Suprapubic skin (tissue), 4 donors: Measurements from ENCODE around the gene FRMD4B. TPM values are rescaled to one million over a fixed set of nuclear protein-coding genes. Genes with fewer than 3 reads are reported as not detected.

Source experiments
- DNase-seq, 2 donors: peaks; one replicate each; pipeline ENCODE4 v3.0.0-alpha.2; 2019; ENCODE audit warnings: low spot score in 2 of 2
- H3K27ac ChIP-seq: fragments of 200-600 bp; sonication (generic); one replicate; pipeline ENCODE4 v1.5.1; 2019
- H3K27me3 ChIP-seq: fragments of 200-600 bp; sonication (generic); one replicate; pipeline ENCODE4 v1.5.1; 2019
- H3K36me3 ChIP-seq: fragments of 200-600 bp; sonication (generic); one replicate; pipeline ENCODE4 v1.5.1; 2019
- H3K4me1 ChIP-seq: fragments of 200-600 bp; sonication (generic); one replicate; pipeline ENCODE4 v1.5.1; 2019
- H3K4me3 ChIP-seq: fragments of 200-600 bp; sonication (generic); one replicate; pipeline ENCODE4 v1.5.1; 2019; ENCODE audit warnings: mild to moderate bottlenecking
- H3K9me3 ChIP-seq: fragments of 200-600 bp; sonication (generic); one replicate; pipeline ENCODE4 v1.5.1; 2019
- EP300 ChIP-seq: sonication (generic); formaldehyde crosslinking; IDR thresholded peaks from one replicate; pipeline ENCODE4 v1.6.1; 2017; ENCODE audit warnings: antibody characterized with exemption
- POLR2A ChIP-seq, 2 donors: fragments of 450-650 bp; IDR thresholded peaks; one replicate each; pipeline ENCODE4 v1.6.1; 2017; ENCODE audit warnings: antibody characterized with exemption in 2 of 2, mild to moderate bottlenecking in 2 of 2, moderate library complexity in 2 of 2
- POLR2AphosphoS5 ChIP-seq, 3 donors: sonication (generic); formaldehyde crosslinking; IDR thresholded peaks; one replicate each; pipeline ENCODE4 v1.6.1; 2017; ENCODE audit warnings: antibody characterized with exemption in 3 of 3
- WGBS: methylation state at CpG from one replicate; pipeline ENCODE4 v1.1.5; 2018; 5-methylcytosine and 5-hydroxymethylcytosine counted together
- total RNA-seq, 4 donors: library from RNA; depleted of rRNA; stranded (reverse); fragments of >200 nt; gene quantifications; one replicate each; pipeline ENCODE4 v1.1.0, GENCODE V29; 2016
- TF ChIP-seq, protein P1 (sequence below), 2 donors: fragments of 200-600 bp in 1 of 2; fragments of 450-650 bp in 1 of 2; sonication (generic) in 1 of 2; IDR thresholded peaks; one replicate each; pipeline ENCODE4 v1.5.1; 2016 to 2019; ENCODE audit warnings: antibody characterized with exemption in 2 of 2, mild to moderate bottlenecking in 1 of 2, moderate library complexity in 1 of 2

FRMD4B gene
- total RNA-seq, 4 donors from 2014 or later, result 53.8 to 75.3 (median 67.8) TPM

DNA sequence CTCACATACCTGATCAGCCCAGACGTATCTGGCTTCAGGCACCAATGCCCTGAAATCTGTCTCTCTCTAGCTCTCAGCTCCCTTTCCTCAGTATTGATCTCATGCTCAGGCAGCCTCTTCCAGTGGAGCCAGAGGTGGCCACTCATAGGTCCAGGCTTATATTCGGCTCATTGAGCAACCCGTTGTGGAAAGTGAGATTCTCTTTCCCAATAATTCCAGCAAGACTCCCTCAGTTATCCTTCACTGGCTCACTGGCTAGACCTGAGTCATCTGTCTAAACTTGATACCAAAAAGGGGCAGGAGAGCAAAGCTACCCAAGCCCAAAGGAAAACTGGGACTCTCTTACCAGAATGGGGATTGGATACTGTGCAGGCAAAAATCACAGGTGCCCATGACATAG, 33.4 kb upstream of the FRMD4B start:
- no peak for DNase-seq
- 75% methylated on average over 3 of the region's 3 CpGs for WGBS
- no peak for TF ChIP-seq POLR2A (IDR thresholded peaks at IDR 0.05)
- no peak for TF ChIP-seq POLR2AphosphoS5 (IDR thresholded peaks at IDR 0.05)
- no peak for TF ChIP-seq EP300
- TF ChIP-seq, protein P1, sequence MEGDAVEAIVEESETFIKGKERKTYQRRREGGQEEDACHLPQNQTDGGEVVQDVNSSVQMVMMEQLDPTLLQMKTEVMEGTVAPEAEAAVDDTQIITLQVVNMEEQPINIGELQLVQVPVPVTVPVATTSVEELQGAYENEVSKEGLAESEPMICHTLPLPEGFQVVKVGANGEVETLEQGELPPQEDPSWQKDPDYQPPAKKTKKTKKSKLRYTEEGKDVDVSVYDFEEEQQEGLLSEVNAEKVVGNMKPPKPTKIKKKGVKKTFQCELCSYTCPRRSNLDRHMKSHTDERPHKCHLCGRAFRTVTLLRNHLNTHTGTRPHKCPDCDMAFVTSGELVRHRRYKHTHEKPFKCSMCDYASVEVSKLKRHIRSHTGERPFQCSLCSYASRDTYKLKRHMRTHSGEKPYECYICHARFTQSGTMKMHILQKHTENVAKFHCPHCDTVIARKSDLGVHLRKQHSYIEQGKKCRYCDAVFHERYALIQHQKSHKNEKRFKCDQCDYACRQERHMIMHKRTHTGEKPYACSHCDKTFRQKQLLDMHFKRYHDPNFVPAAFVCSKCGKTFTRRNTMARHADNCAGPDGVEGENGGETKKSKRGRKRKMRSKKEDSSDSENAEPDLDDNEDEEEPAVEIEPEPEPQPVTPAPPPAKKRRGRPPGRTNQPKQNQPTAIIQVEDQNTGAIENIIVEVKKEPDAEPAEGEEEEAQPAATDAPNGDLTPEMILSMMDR (IDR thresholded peaks at IDR 0.05), result no peak

DNA sequence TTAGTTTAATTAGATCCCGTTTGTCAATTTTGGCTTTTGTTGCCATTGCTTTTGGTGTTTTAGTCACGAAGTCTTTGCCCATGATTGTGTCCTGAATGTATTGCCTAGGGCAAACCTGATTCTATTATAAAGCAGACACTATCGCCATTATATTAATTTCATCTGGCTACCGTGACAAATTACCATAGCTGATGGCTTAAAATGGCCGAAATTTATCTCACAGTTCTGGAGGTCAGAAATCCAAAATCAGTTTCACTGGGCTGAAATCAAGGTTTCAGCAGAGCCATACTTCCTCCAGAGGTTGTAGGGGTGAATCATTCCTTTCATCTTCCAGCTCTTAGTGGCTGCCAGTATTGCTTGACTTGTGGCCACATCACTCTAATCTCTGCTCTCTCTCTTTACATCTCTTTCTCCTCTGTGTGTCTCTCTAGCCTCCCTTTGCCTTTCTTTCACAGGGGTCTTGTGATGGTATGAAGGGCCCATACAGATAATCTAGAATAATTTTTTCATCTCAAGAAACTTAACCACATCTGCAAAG, 31.7 kb upstream of the FRMD4B start:
- no peaks in the 10 kb centered on the region for H3K4me1 ChIP-seq
- no peak for DNase-seq
- TF ChIP-seq POLR2A (IDR thresholded peaks at IDR 0.05), result no peak
- TF ChIP-seq, protein P1 (IDR thresholded peaks at IDR 0.05), result no peak
- TF ChIP-seq EP300, result no peak
- no peak for TF ChIP-seq POLR2AphosphoS5 (IDR thresholded peaks at IDR 0.05)
- 82% methylated on average over 5 of the region's 5 CpGs for WGBS
- no peaks in the 10 kb centered on the region for H3K9me3 ChIP-seq
- H3K27ac ChIP-seq, result no peak overlapping the region
- no peaks in the 10 kb centered on the region for H3K27me3 ChIP-seq
- no peaks in the 10 kb centered on the region for H3K36me3 ChIP-seq
- H3K4me3 ChIP-seq, result no peak overlapping the region

More for the DNA sequence above, 33.4 kb upstream of the FRMD4B start:
- Histone ChIP-seq H3K9me3 (no peaks in the 10 kb centered on the region), H3K36me3 (no peaks in the 10 kb centered on the region), H3K4me3 (no peak overlapping the region), H3K4me1 (no peaks in the 10 kb centered on the region), H3K27ac (no peak overlapping the region), H3K27me3 (no peaks in the 10 kb centered on the region)

DNA sequence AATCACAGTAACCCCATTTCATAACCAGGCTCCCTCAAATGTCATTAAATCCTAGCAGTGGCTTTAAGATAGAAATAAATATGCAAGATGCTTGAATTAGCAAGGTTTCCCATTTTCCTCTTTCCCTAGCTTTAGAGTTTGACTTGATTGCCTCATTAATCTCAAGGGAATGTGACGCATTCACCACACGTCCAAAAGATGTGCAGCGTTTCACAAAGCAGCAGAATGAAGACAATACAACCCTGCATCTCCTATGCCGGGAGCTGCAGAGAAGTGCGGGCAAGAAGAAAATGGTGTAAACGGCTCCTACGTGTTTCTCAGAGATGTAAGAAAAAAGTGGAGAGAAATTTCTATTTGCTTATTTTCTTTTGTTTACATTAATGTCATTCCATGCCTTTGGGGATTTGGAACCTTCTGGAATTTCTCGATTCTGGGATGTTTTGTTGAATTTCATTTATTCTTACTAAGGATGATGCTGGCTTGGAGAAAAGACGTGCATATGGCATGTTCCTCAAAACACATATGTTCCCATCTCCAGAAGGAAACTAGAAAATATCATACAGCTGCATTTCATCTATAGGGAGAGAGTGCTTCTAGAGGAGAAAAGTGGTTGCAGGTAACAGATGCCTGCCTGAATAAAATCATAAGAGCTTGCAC, 27.8 kb upstream of the FRMD4B start:
- Histone ChIP-seq H3K36me3 (no peaks in the 10 kb centered on the region), H3K27me3 (no peaks in the 10 kb centered on the region), H3K27ac (no peak overlapping the region), H3K4me3 (no peak overlapping the region), H3K4me1 (peaks cover 7% of the 10 kb centered on the region), H3K9me3 (no peaks in the 10 kb centered on the region)
- no peak for DNase-seq
- WGBS, result 52% methylated on average over 9 of the region's 9 CpGs
- no peak for TF ChIP-seq POLR2AphosphoS5 (IDR thresholded peaks at IDR 0.05)
- TF ChIP-seq EP300, result no peak
- no peak for TF ChIP-seq POLR2A (IDR thresholded peaks at IDR 0.05)
- TF ChIP-seq, protein P1 (IDR thresholded peaks at IDR 0.05), result no peak

DNA sequence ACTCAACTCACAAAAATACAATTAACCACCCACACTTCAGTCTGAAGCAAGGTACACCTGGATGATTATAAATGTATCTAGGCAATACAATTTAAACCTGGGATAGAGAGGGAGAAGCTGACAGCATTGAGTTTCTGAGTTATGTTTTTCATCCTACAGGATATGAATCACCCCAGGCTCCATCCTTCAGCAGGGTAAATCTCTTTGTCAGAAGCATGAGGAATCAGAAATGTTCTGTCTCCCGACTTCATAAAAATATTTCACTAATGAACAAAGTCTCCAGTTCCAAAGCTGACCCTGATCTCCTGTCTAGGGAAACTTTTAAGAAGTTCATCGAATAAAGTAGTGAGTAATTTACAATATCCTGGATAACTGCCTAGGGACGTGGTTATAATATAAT, 25.5 kb upstream of the FRMD4B start:
- TF ChIP-seq, protein P1 (IDR thresholded peaks at IDR 0.05), result no peak
- TF ChIP-seq POLR2AphosphoS5 (IDR thresholded peaks at IDR 0.05) (no peak), EP300 (no peak), POLR2A (IDR thresholded peaks at IDR 0.05) (no peak)
- H3K4me3 ChIP-seq, result no peak overlapping the region
- no peaks in the 10 kb centered on the region for H3K27me3 ChIP-seq
- 54% methylated on average over 3 of the region's 3 CpGs for WGBS
- DNase-seq, result no peak
- H3K27ac ChIP-seq, result no peak overlapping the region
- no peaks in the 10 kb centered on the region for H3K36me3 ChIP-seq
- peaks cover 10% of the 10 kb centered on the region for H3K4me1 ChIP-seq
- no peaks in the 10 kb centered on the region for H3K9me3 ChIP-seq

DNA sequence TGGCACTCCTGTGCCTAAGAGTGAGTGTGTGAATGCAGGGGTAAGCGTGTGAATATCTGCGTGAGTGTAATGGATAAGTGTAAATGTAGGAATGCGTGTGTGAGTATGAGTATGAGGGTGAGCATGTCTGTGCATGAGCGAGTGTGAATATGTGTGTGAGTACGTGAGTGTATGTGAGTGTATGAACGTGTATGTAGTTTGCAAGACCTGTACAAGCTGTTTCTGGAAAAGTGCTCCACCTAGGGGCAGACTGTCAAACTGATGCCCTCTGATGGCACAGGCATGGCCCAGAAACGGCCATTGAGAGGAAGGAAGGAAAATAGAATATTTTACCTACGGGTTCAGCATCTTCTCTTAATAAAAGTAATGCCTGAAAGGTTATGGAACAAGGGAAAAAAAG, 24.4 kb upstream of the FRMD4B start:
- TF ChIP-seq EP300, result no peak
- TF ChIP-seq, protein P1 (IDR thresholded peaks at IDR 0.05), result peak; percentile 69 to 84
- no peak overlapping the region for H3K4me3 ChIP-seq
- H3K4me1 ChIP-seq, result peaks cover 17% of the 10 kb centered on the region
- H3K27me3 ChIP-seq, result no peaks in the 10 kb centered on the region
- WGBS, result 26% methylated on average over 8 of the region's 8 CpGs
- no peaks in the 10 kb centered on the region for H3K36me3 ChIP-seq
- DNase-seq, result peak in 1 of 2 donors; percentile 78
- H3K9me3 ChIP-seq, result no peaks in the 10 kb centered on the region
- no peak overlapping the region for H3K27ac ChIP-seq
